Tibial artery (tissue), 4 donors: ENCODE results near the gene HPSE2.

Experiments used
- DNase-seq, 2 donors: peaks; one replicate each; pipeline ENCODE4 v3.0.0-alpha.2; 2019
- H3K27ac ChIP-seq, 2 donors: fragments of 200-600 bp; sonication (generic) in 1 of 2; 1 replicate in 1 of 2; 2 replicates in 1 of 2; pipeline ENCODE4 v1.5.1; 2018 to 2019; ENCODE audit warnings: mild to moderate bottlenecking in 1 of 2
- H3K27me3 ChIP-seq, 2 donors: fragments of 200-600 bp; sonication (generic) in 1 of 2; one replicate each; pipeline versions ENCODE4 v1.5.1 to v1.6.0; 2016 to 2019
- H3K36me3 ChIP-seq, 3 donors: fragments of 200-600 bp; sonication (generic) in 2 of 3; one replicate each; pipeline ENCODE4 v1.5.1; 2016 to 2019; ENCODE audit warnings: mild to moderate bottlenecking in 2 of 3
- H3K4me1 ChIP-seq, 4 donors: fragments of 200-600 bp; sonication (generic) in 2 of 4; 1 replicate in 3 of 4; 2 replicates in 1 of 4; pipeline ENCODE4 v1.5.1; 2016 to 2019
- H3K4me3 ChIP-seq, 2 donors: fragments of 200-600 bp; sonication (generic) in 1 of 2; 1 replicate in 1 of 2; 2 replicates in 1 of 2; pipeline ENCODE4 v1.5.1; 2018 to 2019; ENCODE audit warnings: mild to moderate bottlenecking in 2 of 2
- H3K9me3 ChIP-seq, 3 donors: fragments of 200-600 bp; sonication (generic) in 1 of 3; one replicate each; pipeline ENCODE4 v1.5.1; 2016 to 2019
- CTCF ChIP-seq, 2 experiments: fragments of 200-600 bp in 1 of 2; fragments of 450-650 bp in 1 of 2; IDR thresholded peaks; one replicate each; pipeline ENCODE4 v1.5.1; 2017 to 2019; ENCODE audit warnings: antibody characterized with exemption in 2 of 2, mild to moderate bottlenecking in 1 of 2, moderate library complexity in 1 of 2
- intact Hi-C: fragments of 100-400 bp; cut with DNase I; formaldehyde crosslinking; loops from one replicate; pipeline ENCODE4 v1.15.0; 2023; ENCODE audit warnings: low total_unique reads

HPSE2 gene

DNA sequence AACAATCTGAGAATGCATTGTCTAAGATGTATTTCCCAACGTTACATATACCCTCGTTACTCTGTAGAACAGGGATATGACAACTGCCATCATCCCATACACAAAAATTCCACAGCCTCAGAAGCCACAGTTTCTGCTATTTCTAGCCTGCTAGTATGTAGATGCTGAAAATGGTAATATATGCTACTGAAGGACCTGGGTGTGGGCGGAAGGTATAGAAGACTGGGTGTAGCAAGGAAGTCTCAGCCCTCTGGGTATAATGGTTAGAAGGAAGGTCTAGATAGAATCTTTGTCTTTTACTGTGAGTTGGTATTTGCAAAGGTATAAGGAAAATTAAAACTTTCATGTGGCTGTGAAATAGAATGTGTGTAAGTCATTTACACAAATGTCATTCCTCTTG, 709.7 kb downstream of the HPSE2 start:
- Histone ChIP-seq H3K27ac (no peak overlapping the region), H3K9me3 (no peaks in the 10 kb centered on the region), H3K4me3 (no peak overlapping the region), H3K36me3 (no peaks in the 10 kb centered on the region), H3K4me1 (no peaks in the 10 kb centered on the region), H3K27me3 (no peaks in the 10 kb centered on the region)
- intact Hi-C loops: no loop called here
- no peak for TF ChIP-seq CTCF (IDR thresholded peaks at IDR 0.05)
- DNase-seq: no peak

GRCh38 chr10:98524124-98524523, 711.5 kb downstream of the HPSE2 start:
- no peak for TF ChIP-seq CTCF (IDR thresholded peaks at IDR 0.05)
- no peak for DNase-seq
- no peak overlapping the region for H3K27ac ChIP-seq
- H3K27me3 ChIP-seq: no peaks in the 10 kb centered on the region
- no peaks in the 10 kb centered on the region for H3K4me1 ChIP-seq
- H3K4me3 ChIP-seq: no peak overlapping the region
- H3K9me3 ChIP-seq: no peaks in the 10 kb centered on the region
- H3K36me3 ChIP-seq: no peaks in the 10 kb centered on the region
- intact Hi-C loops: no loop called here

DNA sequence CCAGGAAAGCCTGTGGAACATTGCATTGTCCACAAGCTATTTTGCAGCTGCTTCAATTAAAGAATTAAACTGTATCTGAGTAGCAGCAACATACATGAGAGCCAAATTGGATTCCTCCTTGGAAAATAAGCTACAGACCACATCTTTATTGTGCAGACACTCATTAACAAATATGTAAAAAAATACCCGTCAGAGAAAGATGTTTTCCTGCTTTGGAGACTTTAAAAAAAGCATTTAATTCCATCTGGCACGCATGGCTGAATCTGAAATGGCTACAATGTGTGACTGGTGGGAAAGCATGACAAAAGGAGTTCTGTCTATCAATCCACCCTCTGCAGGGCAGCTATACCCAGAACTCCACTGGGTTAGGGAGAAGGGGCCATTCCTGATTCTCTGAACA, 715.8 kb downstream of the HPSE2 start:
- no peak overlapping the region for H3K4me3 ChIP-seq
- no peaks in the 10 kb centered on the region for H3K4me1 ChIP-seq
- no peak for TF ChIP-seq CTCF (IDR thresholded peaks at IDR 0.05)
- DNase-seq: no peak
- intact Hi-C loops: no loop called here
- H3K9me3 ChIP-seq: no peaks in the 10 kb centered on the region
- H3K27me3 ChIP-seq: no peaks in the 10 kb centered on the region
- H3K36me3 ChIP-seq: no peaks in the 10 kb centered on the region
- no peak overlapping the region for H3K27ac ChIP-seq

DNA sequence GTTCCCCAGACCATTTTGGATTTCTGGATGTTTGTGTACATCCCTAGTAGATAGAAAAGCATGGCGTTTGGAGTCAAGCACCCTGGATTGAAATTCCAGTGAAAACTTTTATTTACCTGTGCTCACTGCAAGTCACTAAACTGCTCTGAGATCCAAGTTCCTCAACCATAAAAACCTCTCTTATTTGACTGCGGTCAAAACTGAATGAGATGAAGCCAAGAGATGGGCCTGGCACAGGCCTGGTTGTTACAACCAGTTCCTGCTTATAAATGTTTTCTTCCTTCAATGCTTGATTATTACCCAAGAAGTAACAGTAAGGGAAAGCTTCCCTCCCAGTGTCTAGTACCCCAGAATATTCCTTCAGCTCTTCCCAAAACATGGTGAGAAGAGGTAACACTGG, 718.0 kb downstream of the HPSE2 start:
- no peak for DNase-seq
- H3K27ac ChIP-seq: no peak overlapping the region
- H3K4me1 ChIP-seq: no peaks in the 10 kb centered on the region
- no peaks in the 10 kb centered on the region for H3K36me3 ChIP-seq
- no peak for TF ChIP-seq CTCF (IDR thresholded peaks at IDR 0.05)
- no peaks in the 10 kb centered on the region for H3K9me3 ChIP-seq
- H3K4me3 ChIP-seq: no peak overlapping the region
- intact Hi-C loops: no loop called here
- H3K27me3 ChIP-seq: no peaks in the 10 kb centered on the region

- no peaks in the 10 kb centered on the region for H3K4me1 ChIP-seq
- intact Hi-C loops: no loop called here
- H3K4me3 ChIP-seq: no peak overlapping the region
- no peak for DNase-seq
- H3K27me3 ChIP-seq: no peaks in the 10 kb centered on the region
- H3K9me3 ChIP-seq: no peaks in the 10 kb centered on the region
- no peaks in the 10 kb centered on the region for H3K36me3 ChIP-seq
- TF ChIP-seq CTCF (IDR thresholded peaks at IDR 0.05): no peak
- H3K27ac ChIP-seq: no peak overlapping the region
These were observed 719.3 kb downstream of the HPSE2 start for GRCh38 chr10:98516352-98516751.

- Histone ChIP-seq H3K9me3 (no peaks in the 10 kb centered on the region), H3K27me3 (no peaks in the 10 kb centered on the region), H3K36me3 (no peaks in the 10 kb centered on the region), H3K4me1 (no peaks in the 10 kb centered on the region), H3K27ac (no peak overlapping the region), H3K4me3 (no peak overlapping the region)
- intact Hi-C loops: no loop called here
- DNase-seq: no peak
- no peak for TF ChIP-seq CTCF (IDR thresholded peaks at IDR 0.05)
These were observed 721.9 kb downstream of the HPSE2 start for GRCh38 chr10:98513704-98514103.
